ENCODE results near the gene MYO1B.

MYO1B gene

DNA sequence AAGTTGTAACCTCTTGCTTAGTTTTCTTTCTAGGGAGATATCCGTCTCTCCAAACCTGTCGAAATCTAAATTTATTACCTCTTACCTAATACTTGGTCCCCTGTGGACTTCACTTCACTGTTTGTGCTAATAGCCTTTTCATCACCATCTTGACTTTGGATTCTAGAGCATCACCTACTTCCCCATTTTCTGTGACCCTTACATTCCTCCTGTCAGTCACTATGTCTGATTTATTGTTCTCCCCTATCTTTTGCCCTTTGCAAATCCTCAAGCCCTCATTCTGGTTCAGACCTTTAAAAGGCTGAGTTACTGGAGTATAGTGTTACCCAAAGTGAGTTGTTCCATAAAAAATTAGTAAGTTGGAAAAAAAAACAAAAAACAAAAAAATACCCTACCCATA is 7.5 kb downstream of the MYO1B start:
- in situ Hi-C loops (cut with HindIII; ENCODE audit: low pct_ligation_motif_present, low pct_unique_long_range_greater_than_20kb, low sequenced_read_pairs), result no loop called here
- DNase-seq, result no peak

DNA sequence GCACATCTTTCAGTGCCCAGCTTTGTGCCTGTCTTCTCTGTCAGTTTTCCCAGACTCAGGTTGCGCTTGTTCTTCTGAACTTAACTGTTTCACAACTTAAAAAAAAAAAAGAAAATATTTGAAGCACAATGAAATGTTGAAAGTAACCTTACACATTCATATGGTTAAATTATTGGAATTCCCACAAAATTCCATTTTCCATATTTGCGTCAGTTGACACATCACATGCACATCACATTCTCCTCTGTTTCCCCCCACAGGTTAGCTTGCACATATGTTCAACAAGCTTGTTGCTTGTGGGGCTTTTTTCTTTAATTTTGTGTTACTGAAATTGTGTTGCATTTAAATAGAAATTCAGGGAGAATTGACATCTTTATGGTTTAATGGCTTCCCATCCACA is 8.3 kb downstream of the MYO1B start:
- in situ Hi-C loops (cut with HindIII; ENCODE audit: low pct_ligation_motif_present, low pct_unique_long_range_greater_than_20kb, low sequenced_read_pairs), result no loop called here
- no peak for DNase-seq

DNA sequence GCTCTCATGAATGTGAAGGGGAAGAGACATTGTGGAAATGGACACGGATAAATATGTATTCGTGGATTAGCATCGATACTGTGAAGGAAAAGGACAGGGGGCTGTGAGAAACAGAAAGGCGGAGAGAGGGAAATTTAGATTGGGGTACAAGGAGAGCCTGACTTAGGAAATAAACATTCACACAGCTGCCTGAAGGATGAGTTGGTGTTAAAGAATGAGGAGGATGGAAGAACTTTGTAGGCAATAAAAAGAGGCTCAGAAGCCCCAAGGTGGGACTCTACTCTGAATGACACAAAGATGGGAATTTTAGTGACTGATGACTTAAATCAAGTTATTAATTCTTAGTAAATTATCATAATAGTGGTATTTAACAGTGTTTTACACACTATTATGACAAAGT is 10.1 kb downstream of the MYO1B start:
- in situ Hi-C loops (cut with HindIII; ENCODE audit: low pct_ligation_motif_present, low pct_unique_long_range_greater_than_20kb, low sequenced_read_pairs), result no loop called here

DNA sequence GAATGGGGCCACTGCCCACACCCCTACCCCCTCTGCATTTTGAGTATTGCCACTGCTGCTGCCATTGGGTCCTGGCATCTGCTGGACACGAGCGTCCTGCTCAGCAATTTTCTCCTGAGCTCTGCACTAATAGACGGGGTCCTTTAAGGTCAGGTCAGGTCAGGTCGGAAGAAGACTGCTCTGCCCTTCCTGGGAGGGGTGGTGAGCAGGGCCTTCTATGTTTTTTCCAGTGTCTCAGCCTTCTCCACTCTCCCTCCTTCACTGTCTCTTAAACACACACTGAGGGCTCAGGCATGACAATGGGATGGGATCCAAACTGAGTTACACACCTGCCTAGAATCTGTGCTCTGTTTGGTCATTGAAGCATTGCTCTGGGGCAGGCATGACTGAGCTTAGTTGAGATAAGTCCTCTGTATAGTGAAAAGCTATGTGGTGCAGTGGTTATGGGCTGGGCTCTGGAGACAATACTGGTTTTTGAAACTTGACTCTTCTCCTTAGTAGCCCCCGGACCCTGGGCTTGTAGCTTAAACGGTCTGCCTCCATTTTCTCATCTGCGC is 10.6 kb downstream of the MYO1B start:
- peak; percentile 40 for DNase-seq
- in situ Hi-C loops (cut with HindIII; ENCODE audit: low pct_ligation_motif_present, low pct_unique_long_range_greater_than_20kb, low sequenced_read_pairs), result no loop called here

More for the DNA sequence above, 10.1 kb downstream of the MYO1B start:
- DNase-seq, result no peak

DNA sequence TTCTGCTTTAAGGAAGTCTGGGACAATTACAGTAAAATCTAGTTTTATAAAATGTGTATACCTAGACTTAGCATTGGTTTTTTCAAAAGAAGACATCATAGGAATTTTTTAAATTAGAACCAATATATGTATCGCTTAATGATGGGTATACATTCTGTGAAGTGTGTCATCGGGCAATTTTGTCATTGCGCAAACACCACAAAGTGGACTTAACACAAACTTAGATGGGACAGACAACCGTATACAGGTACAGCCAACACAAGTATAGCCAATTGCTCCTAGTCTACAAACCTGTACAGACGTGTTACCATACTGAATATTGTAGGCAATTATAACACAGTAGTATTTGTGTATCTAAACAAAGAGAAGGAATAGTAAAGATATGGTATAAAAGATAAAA is 12.7 kb downstream of the MYO1B start:
- in situ Hi-C loops (cut with HindIII; ENCODE audit: low pct_ligation_motif_present, low pct_unique_long_range_greater_than_20kb, low sequenced_read_pairs), result no loop called here

DNA sequence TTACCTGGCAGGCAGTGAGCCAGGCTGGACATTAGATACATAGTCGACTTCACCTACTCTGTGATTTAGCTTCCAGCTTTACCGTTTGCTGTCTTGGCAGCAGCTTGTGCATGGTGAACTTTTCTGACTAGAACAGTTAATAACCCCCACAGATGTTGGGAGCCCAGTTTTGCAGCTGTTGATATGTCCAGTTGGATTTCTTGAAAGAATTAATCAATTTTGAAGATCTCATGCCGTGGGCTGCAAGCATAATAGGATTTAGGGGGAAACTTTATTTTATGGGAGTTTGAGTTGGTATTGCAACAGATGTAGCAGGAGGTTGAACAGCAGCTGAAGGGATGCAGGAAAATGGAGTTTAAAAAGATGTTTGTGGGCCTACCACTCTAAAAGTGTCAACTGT is 13.8 kb downstream of the MYO1B start:
- in situ Hi-C loops (cut with HindIII; ENCODE audit: low pct_ligation_motif_present, low pct_unique_long_range_greater_than_20kb, low sequenced_read_pairs), result no loop called here
- no peak for DNase-seq

More for the DNA sequence above, 12.7 kb downstream of the MYO1B start:
- DNase-seq, result no peak

DNA sequence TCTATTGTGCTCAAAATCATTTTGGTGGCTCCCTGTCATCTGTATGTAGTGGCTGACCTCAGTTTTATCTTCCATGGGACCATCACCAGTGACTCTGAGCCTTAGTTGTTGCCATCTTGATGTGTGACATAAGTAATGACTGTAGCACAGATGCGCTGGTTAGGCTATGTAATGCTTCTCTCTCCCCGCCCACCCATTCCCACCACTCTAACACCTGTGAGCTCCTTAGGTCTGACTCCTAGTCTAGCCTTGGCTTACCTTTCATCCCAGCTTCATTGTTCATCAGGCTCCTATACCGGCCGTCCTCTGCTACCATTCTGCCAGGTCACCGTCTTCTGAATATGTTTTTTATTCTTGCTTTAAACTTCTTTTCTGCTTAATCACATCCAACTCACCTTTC is 17.2 kb downstream of the MYO1B start:
- in situ Hi-C loops (cut with HindIII; ENCODE audit: low pct_ligation_motif_present, low pct_unique_long_range_greater_than_20kb, low sequenced_read_pairs), result no loop called here
- DNase-seq, result no peak

DNA sequence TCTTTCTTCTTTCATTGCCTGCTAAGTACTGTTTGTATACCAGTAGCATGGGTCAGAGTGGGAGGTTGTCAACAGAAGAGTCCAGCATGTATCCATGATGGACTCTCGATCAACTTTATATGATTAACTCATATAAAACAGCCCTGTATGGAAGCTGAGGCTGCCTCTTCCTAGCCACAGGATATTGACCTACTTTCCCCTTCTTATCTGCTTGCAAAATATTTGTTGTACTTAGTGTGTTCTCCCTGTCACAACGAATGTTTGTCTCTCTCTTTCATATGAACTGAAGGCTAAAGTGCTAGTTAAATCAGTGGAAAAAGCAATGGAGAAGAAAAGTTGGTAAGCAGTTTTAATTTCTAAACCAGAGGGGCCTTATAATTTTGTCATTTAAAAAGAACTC is 17.8 kb downstream of the MYO1B start:
- in situ Hi-C loops (cut with HindIII; ENCODE audit: low pct_ligation_motif_present, low pct_unique_long_range_greater_than_20kb, low sequenced_read_pairs), result no loop called here
- no peak for DNase-seq

DNA sequence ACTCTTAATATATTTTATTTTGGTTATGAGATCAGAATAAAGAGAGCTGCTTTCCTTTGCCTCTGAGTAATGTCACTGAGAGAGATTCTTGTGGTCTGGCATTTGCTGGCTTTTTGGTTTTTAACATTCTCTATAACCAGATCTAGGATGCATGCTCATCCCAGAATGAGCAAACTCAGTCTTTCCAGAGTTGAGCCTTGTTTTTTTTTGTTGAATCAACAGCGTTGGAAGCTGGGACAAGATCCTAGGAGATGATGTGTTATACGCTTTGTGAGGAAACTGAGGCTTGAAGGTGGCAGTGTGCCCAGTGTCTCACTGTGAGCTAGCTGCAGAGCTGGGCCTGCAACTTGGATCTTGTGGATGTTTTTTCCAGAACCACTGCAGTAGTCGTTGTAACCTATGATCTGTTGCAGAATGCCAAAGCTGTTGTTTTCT is 19.5 kb downstream of the MYO1B start:
- peak; percentile 77 for DNase-seq
- in situ Hi-C loops (cut with HindIII; ENCODE audit: low pct_ligation_motif_present, low pct_unique_long_range_greater_than_20kb, low sequenced_read_pairs), result no loop called here

DNA sequence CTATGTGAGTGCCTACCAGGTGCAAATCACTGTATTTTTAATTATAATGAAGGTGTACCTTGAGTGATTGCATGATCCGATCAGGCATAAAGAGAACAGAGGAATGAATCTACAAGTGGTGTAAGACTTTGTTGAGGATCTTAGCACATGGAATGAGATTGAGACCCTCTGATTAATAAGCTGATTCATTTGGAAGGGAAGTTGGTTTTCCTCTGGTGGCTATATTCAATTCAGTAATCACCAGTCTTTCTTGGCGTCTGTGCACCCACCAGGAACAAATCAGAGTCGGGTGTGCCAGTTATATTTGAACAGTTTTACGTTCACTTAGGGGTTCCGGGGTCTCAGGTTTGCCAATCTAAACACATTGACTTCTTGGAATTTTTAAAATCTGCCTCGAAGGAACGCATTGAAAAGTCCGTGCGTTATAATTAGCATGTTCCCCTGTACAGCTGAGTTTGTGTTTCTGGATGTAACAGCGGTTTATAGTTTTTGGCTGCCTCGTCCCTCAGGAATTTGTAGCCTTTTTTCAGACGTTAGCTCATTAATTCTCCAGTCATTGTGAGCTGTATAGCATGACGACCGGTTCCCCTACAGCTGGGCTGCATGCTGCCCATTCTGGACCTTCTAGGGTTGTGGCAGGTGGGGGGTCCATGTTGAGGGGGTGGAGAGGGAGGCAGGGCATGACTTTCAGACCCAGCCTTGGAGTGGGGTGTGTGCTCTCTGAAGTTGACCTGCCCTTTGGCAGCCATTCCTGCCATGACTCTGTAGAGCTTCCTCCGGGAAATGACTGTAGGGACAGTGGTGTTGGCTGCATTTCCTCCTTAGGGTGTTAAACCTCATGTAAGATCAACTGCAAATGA is 20.3 kb downstream of the MYO1B start:
- DNase-seq, result peak; percentile 41
- in situ Hi-C loops (cut with HindIII; ENCODE audit: low pct_ligation_motif_present, low pct_unique_long_range_greater_than_20kb, low sequenced_read_pairs), result no loop called here

DNA sequence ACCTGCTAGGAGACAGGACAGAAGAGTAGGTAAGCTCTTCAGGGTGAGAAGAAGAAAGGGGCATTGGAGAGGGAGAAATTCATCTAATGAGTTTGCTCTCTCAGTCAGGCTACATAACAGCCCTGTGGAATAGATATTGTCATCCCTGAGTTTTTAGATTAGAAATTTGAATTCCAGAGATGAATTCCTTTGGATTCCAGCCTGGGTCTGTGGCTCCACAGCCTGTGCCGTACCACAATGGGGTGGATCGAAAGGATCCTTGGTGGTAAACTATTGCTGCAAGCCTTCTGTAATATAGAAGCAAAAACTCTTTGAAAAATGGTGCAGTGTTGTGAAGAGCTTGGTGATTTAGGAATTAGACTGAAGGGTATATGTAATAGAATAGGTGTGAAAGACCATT is 21.0 kb downstream of the MYO1B start:
- DNase-seq, result no peak
- in situ Hi-C loops (cut with HindIII; ENCODE audit: low pct_ligation_motif_present, low pct_unique_long_range_greater_than_20kb, low sequenced_read_pairs), result no loop called here

DNA sequence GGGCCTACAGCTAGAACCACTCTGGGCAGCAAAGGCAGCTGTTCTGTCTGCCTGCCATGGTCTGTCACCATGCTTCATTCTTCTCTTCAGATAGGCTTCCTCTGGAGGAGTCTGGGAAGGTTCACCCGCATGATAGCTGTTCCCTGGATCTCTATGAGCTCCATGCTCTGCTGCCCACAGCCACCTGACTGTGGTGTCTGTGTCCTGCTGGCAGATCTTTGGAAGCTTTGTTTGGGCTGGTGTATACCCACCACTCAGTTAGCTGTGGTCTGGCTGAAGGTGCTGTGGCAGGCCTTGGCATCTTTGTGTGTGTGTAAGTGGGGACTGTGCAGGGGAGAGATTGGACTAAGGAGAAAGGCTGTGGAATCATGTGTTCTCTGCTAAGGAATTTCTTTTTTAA is 23.4 kb downstream of the MYO1B start:
- DNase-seq, result no peak
- in situ Hi-C loops (cut with HindIII; ENCODE audit: low pct_ligation_motif_present, low pct_unique_long_range_greater_than_20kb, low sequenced_read_pairs), result no loop called here

DNA sequence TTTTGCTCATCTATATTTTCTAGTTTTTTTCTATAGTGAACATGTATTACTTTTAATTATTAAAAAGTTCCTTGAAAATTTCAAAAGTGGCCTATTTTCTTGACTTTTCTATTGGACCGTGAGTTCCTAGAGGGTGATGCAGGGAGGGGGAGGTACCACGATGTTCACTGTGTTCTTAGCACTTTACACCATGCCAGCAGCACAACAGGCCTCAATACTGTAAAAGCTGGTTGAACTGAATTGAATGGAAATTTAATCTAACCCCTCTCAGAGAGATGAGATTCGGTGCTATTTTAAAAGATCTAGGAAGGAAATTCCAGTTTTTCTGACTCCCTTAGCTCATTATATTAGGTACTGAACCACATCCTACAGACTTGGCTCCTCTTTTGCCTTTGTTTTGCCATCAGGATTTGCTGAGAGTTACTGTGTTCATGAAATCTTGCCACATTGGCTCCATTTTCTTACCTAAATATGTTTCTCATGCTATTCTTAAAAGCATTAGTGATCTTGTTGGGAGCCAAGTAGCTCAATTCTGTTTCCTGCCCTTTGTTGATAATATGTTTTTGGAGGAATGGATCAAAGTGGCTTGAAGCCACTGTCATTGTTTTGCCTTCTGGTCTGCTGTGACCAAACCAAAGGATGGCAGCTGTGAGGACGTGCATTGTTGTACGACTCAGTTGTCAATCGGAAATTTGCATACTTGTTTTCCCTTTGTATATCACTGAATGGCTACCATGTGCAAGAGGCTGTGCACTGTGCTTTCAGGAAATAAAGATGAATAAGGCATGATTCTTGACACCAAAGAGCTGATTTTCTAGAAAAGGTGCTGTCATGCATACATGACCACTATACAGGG is 25.3 kb downstream of the MYO1B start:
- no peak for DNase-seq
- in situ Hi-C loops (cut with HindIII; ENCODE audit: low pct_ligation_motif_present, low pct_unique_long_range_greater_than_20kb, low sequenced_read_pairs), result no loop called here

DNA sequence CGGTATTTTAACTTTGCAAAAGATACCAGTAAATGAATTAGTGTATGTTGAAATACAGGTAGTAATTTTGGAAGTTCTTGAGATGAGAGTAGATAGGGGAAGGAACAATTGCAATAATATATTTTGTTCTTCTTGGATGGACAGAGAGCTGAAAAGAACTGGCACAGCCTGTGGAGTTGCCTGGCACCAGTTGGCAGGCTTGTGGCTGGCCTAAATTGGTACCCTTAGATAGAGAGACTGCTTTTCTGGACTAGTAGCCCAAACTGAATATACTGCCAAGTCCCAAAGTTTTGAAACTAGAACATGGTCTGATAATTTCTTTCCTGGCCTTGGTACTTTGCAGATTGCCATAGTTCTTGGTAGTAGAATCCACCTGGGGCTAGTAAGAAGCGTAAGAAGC is 26.9 kb downstream of the MYO1B start:
- in situ Hi-C loops (cut with HindIII; ENCODE audit: low pct_ligation_motif_present, low pct_unique_long_range_greater_than_20kb, low sequenced_read_pairs), result no loop called here
- no peak for DNase-seq

DNA sequence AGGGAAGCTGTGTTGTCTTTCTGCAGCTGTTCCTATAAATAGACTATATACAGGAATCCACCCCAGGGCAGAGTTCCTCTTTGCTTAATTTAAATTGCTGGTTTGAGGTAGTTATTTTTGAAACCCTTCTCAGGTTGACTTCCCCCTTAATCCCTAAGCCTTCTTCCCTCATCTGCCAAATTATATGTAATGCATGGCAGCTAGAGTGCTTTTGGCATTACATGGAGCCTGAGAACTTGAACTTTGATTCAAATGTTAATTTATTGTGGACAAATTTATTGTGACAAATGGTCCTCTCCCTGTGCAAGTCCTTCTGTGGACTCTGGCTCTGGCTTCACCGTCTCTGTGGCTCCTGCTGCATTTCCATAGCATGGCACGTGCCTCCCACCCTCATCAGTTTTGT is 29.2 kb downstream of the MYO1B start:
- in situ Hi-C loops (cut with HindIII; ENCODE audit: low pct_ligation_motif_present, low pct_unique_long_range_greater_than_20kb, low sequenced_read_pairs), result no loop called here
- no peak for DNase-seq

DNA sequence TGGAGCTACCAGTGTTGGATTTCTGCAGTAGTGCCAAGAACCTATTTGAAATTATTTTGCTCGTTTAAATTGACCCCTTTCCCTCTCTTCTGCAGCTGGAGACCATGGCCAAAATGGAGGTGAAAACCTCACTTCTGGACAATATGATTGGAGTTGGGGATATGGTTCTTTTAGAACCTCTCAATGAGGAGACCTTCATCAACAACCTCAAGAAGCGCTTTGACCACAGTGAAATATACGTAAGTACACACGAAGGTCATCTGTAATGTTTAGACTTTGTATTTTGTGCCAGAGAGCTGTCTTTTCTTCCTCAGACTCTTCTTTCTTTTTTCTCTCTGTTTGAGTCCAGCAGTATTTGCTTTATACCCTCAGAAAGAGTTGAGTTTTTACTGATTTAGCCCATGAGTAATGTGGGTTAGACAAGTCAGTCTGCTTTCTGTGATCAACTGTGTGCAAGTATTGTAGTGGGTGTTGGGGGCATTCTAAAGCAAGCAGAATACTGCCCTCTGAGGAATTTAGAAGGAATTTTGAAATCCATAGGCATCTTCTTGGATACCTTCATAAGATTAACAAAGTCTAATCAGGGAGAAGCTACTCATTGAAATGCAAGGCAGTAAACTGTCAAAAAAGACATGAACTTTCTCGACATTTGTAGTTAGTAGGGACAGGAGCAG is 31.7 kb downstream of the MYO1B start:
- DNase-seq, result no peak
- in situ Hi-C loops (cut with HindIII; ENCODE audit: low pct_ligation_motif_present, low pct_unique_long_range_greater_than_20kb, low sequenced_read_pairs), result no loop called here

DNA sequence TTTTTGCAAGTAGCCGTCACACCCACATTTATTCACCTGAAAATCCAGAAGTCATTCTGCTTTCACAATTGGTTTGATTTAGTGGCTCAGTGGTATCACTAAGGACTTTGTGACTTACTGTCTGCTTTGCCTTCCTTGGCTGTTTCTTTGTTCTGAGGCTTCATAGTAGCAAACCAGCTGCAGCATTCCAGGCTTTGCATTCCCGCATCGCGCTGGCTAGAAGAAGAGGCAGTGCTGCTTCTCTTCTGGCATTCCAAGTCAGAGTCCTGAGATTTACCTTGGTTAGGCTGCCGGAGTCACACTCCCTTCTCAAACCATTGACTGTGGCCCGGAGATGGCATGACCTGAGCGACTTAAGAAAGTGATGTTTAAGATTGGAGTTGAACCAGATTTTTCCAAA is 35.1 kb downstream of the MYO1B start:
- DNase-seq, result no peak

DNA sequence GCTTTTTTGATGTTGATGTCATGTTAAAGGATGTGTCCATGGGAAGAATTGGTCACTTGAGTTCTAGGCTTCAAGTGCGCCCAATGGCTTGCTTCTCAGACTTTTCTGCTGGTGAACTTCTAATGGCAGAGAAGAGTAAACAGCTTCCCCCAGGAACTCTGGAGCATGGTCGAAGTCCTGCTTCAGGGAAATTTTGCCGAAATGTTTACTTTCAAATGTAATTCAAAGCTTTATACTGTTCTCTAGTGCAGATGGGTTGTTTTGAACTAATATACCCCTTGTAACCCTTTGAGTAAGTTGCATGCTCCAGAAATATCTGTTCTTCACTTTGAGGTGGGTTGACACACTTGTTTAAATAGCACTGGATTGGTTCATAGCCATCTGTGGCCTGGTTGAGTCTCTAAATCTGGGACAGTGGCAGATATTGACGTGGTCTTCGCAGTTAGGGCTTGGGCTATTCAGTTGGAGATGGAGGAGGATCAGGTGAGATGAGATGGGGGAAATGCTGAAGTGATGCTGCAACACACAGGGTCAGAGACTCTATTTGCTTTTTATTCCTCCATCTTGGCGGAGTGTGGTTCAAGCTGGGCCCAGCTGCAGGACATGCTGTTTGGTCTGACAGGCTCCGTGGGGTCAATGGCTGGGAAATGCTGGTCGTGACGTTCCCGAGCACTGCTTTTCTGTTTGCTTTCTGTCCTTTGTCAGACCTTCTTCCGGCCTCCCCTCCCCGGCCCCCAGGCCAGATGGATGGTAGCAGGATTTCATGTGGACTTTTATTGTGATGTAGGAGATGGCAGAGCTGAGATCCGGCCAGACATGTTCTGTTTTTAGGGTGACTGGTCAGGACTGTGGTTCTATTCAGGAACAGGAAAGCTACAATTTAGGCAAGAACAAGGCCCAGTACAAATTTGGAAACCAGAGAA is 35.9 kb downstream of the MYO1B start:
- in situ Hi-C loops (cut with HindIII; ENCODE audit: low pct_ligation_motif_present, low pct_unique_long_range_greater_than_20kb, low sequenced_read_pairs), result no loop called here
- DNase-seq, result no peak

More for the DNA sequence above, 35.1 kb downstream of the MYO1B start:
- in situ Hi-C loops (cut with HindIII; ENCODE audit: low pct_ligation_motif_present, low pct_unique_long_range_greater_than_20kb, low sequenced_read_pairs), result no loop called here

All from ACHN (cell line).